ENCODE measurements around the gene ZNF618.

The ZNF618 gene

GRCh38 chr9:114026335-114026734 is 150.2 kb downstream of the ZNF618 start:
- no peak for FAIRE-seq
- no peak for DNase-seq (ENCODE audit: insufficient read length)
- TF ChIP-seq POLR2AphosphoS5 (IDR thresholded peaks at IDR 0.05; ENCODE audit: low read depth, low read length) (no peak), TAF1 (IDR thresholded peaks at IDR 0.05; ENCODE audit: borderline replicate concordance, low read depth, low read length) (no peak), POLR2A (IDR thresholded peaks at IDR 0.05; ENCODE audit: low read depth, low read length) (no peak)

- no peak for FAIRE-seq
- TF ChIP-seq POLR2A (IDR thresholded peaks at IDR 0.05; ENCODE audit: low read depth, low read length) (no peak), TAF1 (IDR thresholded peaks at IDR 0.05; ENCODE audit: borderline replicate concordance, low read depth, low read length) (no peak), POLR2AphosphoS5 (IDR thresholded peaks at IDR 0.05; ENCODE audit: low read depth, low read length) (no peak)
- DNase-seq (ENCODE audit: insufficient read length), result no peak
Observed at GRCh38 chr9:114027159-114027862, 151.2 kb downstream of the ZNF618 start.

GRCh38 chr9:114027863-114028465 is 151.9 kb downstream of the ZNF618 start:
- FAIRE-seq (no peak), DNase-seq (ENCODE audit: insufficient read length) (no peak)
- no peak for TF ChIP-seq TAF1 (IDR thresholded peaks at IDR 0.05; ENCODE audit: borderline replicate concordance, low read depth, low read length)
- no peak for TF ChIP-seq POLR2A (IDR thresholded peaks at IDR 0.05; ENCODE audit: low read depth, low read length)
- TF ChIP-seq POLR2AphosphoS5 (IDR thresholded peaks at IDR 0.05; ENCODE audit: low read depth, low read length), result no peak

- FAIRE-seq (no peak), DNase-seq (ENCODE audit: insufficient read length) (no peak)
- no peak for TF ChIP-seq POLR2AphosphoS5 (IDR thresholded peaks at IDR 0.05; ENCODE audit: low read depth, low read length)
- TF ChIP-seq TAF1 (IDR thresholded peaks at IDR 0.05; ENCODE audit: borderline replicate concordance, low read depth, low read length), result no peak
- no peak for TF ChIP-seq POLR2A (IDR thresholded peaks at IDR 0.05; ENCODE audit: low read depth, low read length)
Observed at GRCh38 chr9:114028646-114029045, 152.5 kb downstream of the ZNF618 start.

- FAIRE-seq (no peak), DNase-seq (ENCODE audit: insufficient read length) (no peak)
- TF ChIP-seq TAF1 (IDR thresholded peaks at IDR 0.05; ENCODE audit: borderline replicate concordance, low read depth, low read length) (no peak), POLR2A (IDR thresholded peaks at IDR 0.05; ENCODE audit: low read depth, low read length) (no peak), POLR2AphosphoS5 (IDR thresholded peaks at IDR 0.05; ENCODE audit: low read depth, low read length) (no peak)
Observed at GRCh38 chr9:114029311-114030170, 153.4 kb downstream of the ZNF618 start.

- FAIRE-seq, result no peak
- no peak for TF ChIP-seq TAF1 (IDR thresholded peaks at IDR 0.05; ENCODE audit: borderline replicate concordance, low read depth, low read length)
- no peak for TF ChIP-seq POLR2AphosphoS5 (IDR thresholded peaks at IDR 0.05; ENCODE audit: low read depth, low read length)
- no peak for TF ChIP-seq POLR2A (IDR thresholded peaks at IDR 0.05; ENCODE audit: low read depth, low read length)
- DNase-seq (ENCODE audit: insufficient read length), result no peak
Observed at GRCh38 chr9:114030364-114030763, 154.3 kb downstream of the ZNF618 start.

GRCh38 chr9:114031037-114031630 is 155.0 kb downstream of the ZNF618 start:
- TF ChIP-seq POLR2A (IDR thresholded peaks at IDR 0.05; ENCODE audit: low read depth, low read length), result no peak
- TF ChIP-seq POLR2AphosphoS5 (IDR thresholded peaks at IDR 0.05; ENCODE audit: low read depth, low read length), result no peak
- no peak for TF ChIP-seq TAF1 (IDR thresholded peaks at IDR 0.05; ENCODE audit: borderline replicate concordance, low read depth, low read length)
- FAIRE-seq (no peak), DNase-seq (ENCODE audit: insufficient read length) (no peak)

GRCh38 chr9:114031948-114032840 is 156.1 kb downstream of the ZNF618 start:
- DNase-seq (ENCODE audit: insufficient read length) (no peak), FAIRE-seq (no peak)
- TF ChIP-seq POLR2A (IDR thresholded peaks at IDR 0.05; ENCODE audit: low read depth, low read length), result no peak

GRCh38 chr9:114033397-114034103 is 157.4 kb downstream of the ZNF618 start:
- FAIRE-seq, result no peak
- DNase-seq (ENCODE audit: insufficient read length), result no peak
- TF ChIP-seq POLR2A (IDR thresholded peaks at IDR 0.05; ENCODE audit: low read depth, low read length), result no peak
- TF ChIP-seq TAF1 (IDR thresholded peaks at IDR 0.05; ENCODE audit: borderline replicate concordance, low read depth, low read length), result no peak

- TF ChIP-seq POLR2A (IDR thresholded peaks at IDR 0.05; ENCODE audit: low read depth, low read length), result no peak
- TF ChIP-seq TAF1 (IDR thresholded peaks at IDR 0.05; ENCODE audit: borderline replicate concordance, low read depth, low read length), result no peak
- TF ChIP-seq POLR2AphosphoS5 (IDR thresholded peaks at IDR 0.05; ENCODE audit: low read depth, low read length), result no peak
- FAIRE-seq, result no peak
- DNase-seq (ENCODE audit: insufficient read length), result no peak
Observed at GRCh38 chr9:114034196-114034595, 158.1 kb downstream of the ZNF618 start.

All from GM12892 (cell line).